Neural cell (in vitro differentiated cells): ENCODE results near the gene SERTAD1.

Experiments used
- CTCF ChIP-seq: fragments of 450-650 bp; IDR thresholded peaks from 2 replicates; pipeline ENCODE4 v1.5.1; 2014; ENCODE audit warnings: antibody characterized with exemption, mild to moderate bottlenecking, moderate library complexity; ENCODE audit not compliant: poor library complexity, severe bottlenecking
- EP300 ChIP-seq: fragments of 450-650 bp; conservative IDR thresholded peaks from 2 replicates; pipeline ENCODE4 v1.6.1; 2014; ENCODE audit warnings: antibody characterized with exemption, mild to moderate bottlenecking, moderate library complexity; ENCODE audit not compliant: poor library complexity, severe bottlenecking
- EZH2 ChIP-seq: fragments of 200-600, 300-800 bp; shearing (Covaris generic), sonication (generic); IDR thresholded peaks from 2 replicates; pipeline ENCODE4 v1.6.1; 2014; ENCODE audit warnings: antibody characterized with exemption, low read length, borderline replicate concordance, mild to moderate bottlenecking; ENCODE audit not compliant: insufficient read depth, poor library complexity, severe bottlenecking
- MXI1 ChIP-seq: fragments of 450-650 bp; conservative IDR thresholded peaks from 2 replicates; pipeline ENCODE4 v1.6.1; 2014; ENCODE audit warnings: antibody characterized with exemption, mild to moderate bottlenecking; ENCODE audit not compliant: poor library complexity, severe bottlenecking
- POLR2AphosphoS5 ChIP-seq: IDR thresholded peaks from 2 replicates; pipeline ENCODE4 v1.6.1; 2012
- RAD21 ChIP-seq: fragments of 450-650 bp; conservative IDR thresholded peaks from 2 replicates; pipeline ENCODE4 v1.6.1; 2014; ENCODE audit warnings: antibody characterized with exemption, mild to moderate bottlenecking, moderate library complexity
- SMC3 ChIP-seq: fragments of 450-650 bp; conservative IDR thresholded peaks from 2 replicates; pipeline ENCODE4 v1.6.1; 2014; ENCODE audit warnings: antibody characterized with exemption, mild to moderate bottlenecking, moderate library complexity; ENCODE audit not compliant: poor library complexity
- TAF1 ChIP-seq: IDR thresholded peaks from 2 replicates; pipeline ENCODE4 v1.6.1; 2012; ENCODE audit warnings: low read depth
- TF ChIP-seq, protein P1 (sequence below): IDR thresholded peaks from 2 replicates; pipeline ENCODE4 v1.6.1; 2012; ENCODE audit warnings: borderline replicate concordance

GRCh38 chr19:40393894-40394815, 31.6 kb downstream of the SERTAD1 start:
- TF ChIP-seq CTCF (no peak), POLR2AphosphoS5 (no peak), EZH2 (no peak), TAF1 (no peak), EP300 (no peak), RAD21 (no peak), MXI1 (no peak), SMC3 (no peak)
- TF ChIP-seq, protein P1, sequence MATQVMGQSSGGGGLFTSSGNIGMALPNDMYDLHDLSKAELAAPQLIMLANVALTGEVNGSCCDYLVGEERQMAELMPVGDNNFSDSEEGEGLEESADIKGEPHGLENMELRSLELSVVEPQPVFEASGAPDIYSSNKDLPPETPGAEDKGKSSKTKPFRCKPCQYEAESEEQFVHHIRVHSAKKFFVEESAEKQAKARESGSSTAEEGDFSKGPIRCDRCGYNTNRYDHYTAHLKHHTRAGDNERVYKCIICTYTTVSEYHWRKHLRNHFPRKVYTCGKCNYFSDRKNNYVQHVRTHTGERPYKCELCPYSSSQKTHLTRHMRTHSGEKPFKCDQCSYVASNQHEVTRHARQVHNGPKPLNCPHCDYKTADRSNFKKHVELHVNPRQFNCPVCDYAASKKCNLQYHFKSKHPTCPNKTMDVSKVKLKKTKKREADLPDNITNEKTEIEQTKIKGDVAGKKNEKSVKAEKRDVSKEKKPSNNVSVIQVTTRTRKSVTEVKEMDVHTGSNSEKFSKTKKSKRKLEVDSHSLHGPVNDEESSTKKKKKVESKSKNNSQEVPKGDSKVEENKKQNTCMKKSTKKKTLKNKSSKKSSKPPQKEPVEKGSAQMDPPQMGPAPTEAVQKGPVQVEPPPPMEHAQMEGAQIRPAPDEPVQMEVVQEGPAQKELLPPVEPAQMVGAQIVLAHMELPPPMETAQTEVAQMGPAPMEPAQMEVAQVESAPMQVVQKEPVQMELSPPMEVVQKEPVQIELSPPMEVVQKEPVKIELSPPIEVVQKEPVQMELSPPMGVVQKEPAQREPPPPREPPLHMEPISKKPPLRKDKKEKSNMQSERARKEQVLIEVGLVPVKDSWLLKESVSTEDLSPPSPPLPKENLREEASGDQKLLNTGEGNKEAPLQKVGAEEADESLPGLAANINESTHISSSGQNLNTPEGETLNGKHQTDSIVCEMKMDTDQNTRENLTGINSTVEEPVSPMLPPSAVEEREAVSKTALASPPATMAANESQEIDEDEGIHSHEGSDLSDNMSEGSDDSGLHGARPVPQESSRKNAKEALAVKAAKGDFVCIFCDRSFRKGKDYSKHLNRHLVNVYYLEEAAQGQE = no peak
